ENCODE data around the gene LOC101059915.
"Not testable (repeated sequence)": the region's sequence is repeated elsewhere in the genome, so short reads cannot be mapped to it uniquely, and the experiment has no call there.

LOC101059915 gene

GRCh38 chrX:71638409-71638808 lies 28.9 kb upstream of the LOC101059915 start:
- no peak for DNase-seq (ENCODE audit: low read depth in 2 of 3, low spot score in 2 of 3)

GRCh38 chrX:71640002-71640401 lies 27.3 kb upstream of the LOC101059915 start:
- no peak for DNase-seq (ENCODE audit: low read depth in 2 of 3, low spot score in 2 of 3)

GRCh38 chrX:71644406-71644805 lies 22.9 kb upstream of the LOC101059915 start:
- DNase-seq (ENCODE audit: low read depth in 2 of 3, low spot score in 2 of 3): not testable (repeated sequence)

- peak in 1 of 3 donors; percentile 35 for DNase-seq (ENCODE audit: low read depth in 2 of 3, low spot score in 2 of 3)
Measured at GRCh38 chrX:71650333-71650969, 16.9 kb upstream of the LOC101059915 start.

GRCh38 chrX:71652405-71652804 lies 14.9 kb upstream of the LOC101059915 start:
- DNase-seq (ENCODE audit: low read depth in 2 of 3, low spot score in 2 of 3): peak; percentile 21 to 73 (median 40)

DNA sequence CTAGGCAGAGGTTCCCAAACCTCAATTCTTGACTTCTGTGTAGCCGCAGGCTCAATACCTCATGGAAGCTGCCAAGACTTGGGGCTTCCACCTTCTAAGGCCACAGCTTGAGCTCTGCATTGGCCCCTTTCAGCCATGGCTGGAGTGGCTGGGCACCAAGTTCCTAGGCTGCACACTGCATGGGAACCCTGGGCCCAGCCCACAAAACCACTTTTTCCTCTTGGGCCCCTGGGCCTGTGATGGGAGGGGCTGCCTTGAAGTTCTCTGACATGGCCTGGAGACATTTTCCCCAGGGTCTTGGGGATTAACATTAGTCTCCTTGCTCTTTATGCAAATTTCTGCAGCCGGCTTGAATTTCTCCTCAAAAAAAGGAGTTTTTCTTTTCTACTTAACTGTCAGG lies 14.0 kb upstream of the LOC101059915 start:
- no peak for DNase-seq (ENCODE audit: low read depth in 2 of 3, low spot score in 2 of 3)

GRCh38 chrX:71657267-71657666 lies 10.1 kb upstream of the LOC101059915 start:
- DNase-seq (ENCODE audit: low read depth in 2 of 3, low spot score in 2 of 3): no peak

GRCh38 chrX:71659342-71659741 lies 8.0 kb upstream of the LOC101059915 start:
- DNase-seq (ENCODE audit: low read depth in 2 of 3, low spot score in 2 of 3): no peak

DNA sequence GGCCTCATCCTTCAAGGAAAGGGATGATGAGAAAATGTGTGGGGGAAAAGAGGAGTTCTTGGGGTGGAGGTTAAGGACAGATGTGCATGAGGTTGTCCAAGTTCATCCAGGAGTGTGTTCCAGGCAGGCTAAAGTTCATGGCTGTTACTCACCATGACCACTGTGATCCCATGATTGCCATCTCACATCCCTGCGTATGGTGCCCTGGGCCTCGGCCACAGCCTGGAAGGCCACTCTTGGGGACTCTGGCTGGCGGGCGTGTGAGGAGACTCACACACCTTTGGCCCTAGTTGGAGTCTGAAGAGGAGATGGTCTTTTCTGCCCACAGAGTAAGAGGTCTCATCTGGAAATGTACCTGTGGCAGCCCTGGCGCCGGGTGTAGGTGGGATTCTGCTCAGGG lies 7.4 kb upstream of the LOC101059915 start:
- DNase-seq (ENCODE audit: low read depth in 2 of 3, low spot score in 2 of 3): no peak

GRCh38 chrX:71660562-71661416 lies 6.6 kb upstream of the LOC101059915 start:
- DNase-seq (ENCODE audit: low read depth in 2 of 3, low spot score in 2 of 3): no peak

DNA sequence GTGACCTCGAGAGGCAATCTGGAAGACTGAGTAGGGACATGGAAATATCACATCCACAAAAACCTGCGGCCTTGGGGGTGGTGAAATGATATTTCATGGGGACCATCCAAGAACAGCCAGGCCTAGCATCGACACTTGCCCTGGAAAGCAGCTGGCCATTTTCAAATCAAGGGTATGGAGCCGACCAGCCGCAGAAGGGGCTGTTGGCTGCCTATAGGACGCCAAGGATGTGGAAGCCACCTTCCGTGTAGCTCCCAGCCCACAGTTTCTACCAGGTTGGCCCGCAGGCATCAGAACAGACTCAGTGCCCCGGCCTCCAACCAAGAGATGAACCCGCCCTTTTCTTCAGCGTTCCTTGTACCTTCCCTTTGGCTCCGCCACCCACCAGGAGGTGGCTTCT lies 5.4 kb upstream of the LOC101059915 start:
- no peak for DNase-seq (ENCODE audit: low read depth in 2 of 3, low spot score in 2 of 3)

GRCh38 chrX:71662654-71663053 lies 4.7 kb upstream of the LOC101059915 start:
- DNase-seq (ENCODE audit: low read depth in 2 of 3, low spot score in 2 of 3): not testable (repeated sequence)

GRCh38 chrX:71663238-71663637 lies 4.1 kb upstream of the LOC101059915 start:
- not testable (repeated sequence) for DNase-seq (ENCODE audit: low read depth in 2 of 3, low spot score in 2 of 3)

- peak in 1 of 3 donors; percentile 27 for DNase-seq (ENCODE audit: low read depth in 2 of 3, low spot score in 2 of 3)
Measured at GRCh38 chrX:71664202-71664601, 3.1 kb upstream of the LOC101059915 start.

DNA sequence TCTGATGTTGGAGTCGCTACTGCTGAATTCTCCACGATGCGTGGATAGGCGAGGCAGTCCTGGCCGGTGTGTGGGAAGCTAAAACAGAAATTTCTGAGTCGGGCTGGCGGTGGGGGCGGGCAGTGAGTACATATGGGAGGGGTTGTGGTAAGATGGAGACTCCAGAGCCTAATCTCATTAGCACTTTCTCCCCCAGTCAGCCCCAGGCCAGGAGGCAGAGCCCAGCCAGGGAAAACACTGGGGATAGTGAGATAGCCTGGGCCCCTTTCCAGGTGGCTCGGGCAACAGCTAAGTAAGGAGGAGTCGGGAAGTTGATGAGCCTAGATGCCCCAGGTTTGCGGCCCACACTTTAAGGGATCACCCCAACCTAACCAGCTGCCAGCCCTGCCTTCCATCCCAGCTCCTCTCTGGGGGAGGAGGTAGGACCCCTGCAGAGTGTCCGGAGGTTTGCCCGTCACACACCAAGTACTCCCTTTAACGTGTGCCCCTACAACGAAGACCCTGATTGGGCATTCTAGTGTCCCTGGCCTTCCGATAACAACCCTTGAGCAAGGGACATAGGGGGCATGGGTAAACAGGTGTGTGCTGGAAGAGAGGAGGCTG lies 2.4 kb upstream of the LOC101059915 start:
- no peak for DNase-seq (ENCODE audit: low read depth in 2 of 3, low spot score in 2 of 3)

DNA sequence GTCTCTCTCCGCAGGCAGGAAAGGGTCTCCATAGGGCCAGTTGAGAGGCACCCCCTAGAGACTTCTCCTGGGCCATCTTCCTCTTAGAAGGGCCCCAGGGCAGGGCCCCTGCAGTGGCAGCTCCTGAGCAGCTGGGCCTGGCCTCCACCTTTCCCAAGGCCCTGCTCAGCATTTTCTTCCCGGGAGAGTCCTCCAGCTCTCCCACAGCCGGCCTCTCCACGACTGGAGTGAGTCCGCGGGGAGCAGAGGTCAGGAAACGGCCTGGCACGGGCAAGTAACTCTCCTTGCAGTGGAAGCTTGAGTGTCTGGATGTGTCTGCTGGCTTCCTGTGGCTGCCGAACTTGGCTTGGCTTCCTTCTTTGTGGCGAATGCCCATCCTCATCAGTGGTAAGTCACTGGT lies 1.6 kb upstream of the LOC101059915 start:
- no peak for DNase-seq (ENCODE audit: low read depth in 2 of 3, low spot score in 2 of 3)

DNA sequence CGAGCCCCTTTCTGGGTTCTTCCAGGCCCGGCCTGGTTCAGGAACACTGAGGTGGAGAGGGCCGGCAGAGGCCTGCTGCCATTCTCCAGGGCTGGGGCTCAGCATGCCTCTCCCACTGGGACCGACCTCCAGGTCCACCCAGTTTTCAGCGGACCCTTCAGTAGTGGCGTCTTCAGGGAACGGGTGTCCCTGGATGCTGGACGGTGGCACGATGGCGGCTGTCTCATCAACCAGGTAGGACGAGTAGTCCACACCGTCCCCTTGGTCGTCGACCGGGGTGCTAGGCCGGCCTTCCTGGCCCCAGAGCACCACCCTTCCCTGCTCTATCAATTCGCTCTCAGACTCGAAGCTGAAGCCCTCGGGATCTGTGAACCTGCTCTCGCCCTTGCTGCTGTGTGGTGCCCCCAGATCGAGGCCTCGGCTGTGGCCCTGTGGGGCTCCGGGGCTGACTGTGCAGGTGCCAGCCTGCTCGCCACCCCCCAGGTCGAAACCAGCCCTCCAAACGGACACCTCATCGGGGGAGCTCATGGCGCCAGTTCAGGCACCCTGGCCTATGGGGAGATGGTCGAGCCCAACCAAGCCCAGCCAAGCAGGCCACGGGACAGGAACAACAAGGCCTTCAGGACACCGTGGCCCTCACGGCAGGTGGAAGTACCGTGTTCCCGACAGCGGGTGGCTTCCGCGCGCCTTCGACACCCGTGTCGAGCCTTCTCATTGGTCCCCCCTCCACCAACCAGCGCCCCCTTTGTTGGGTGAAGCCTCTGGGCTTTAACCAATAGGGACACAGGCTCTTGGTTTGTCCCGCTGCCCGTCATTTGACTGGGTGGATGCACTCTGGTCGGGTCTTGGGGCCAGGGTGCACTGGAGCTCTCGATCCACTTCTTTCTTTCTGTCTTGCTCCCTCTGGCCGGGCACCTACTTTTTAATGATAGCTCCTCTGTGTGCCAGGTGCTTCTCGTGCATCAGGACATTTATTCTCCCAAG lies 814 bp upstream of the LOC101059915 start:
- no peak for DNase-seq (ENCODE audit: low read depth in 2 of 3, low spot score in 2 of 3)

DNA sequence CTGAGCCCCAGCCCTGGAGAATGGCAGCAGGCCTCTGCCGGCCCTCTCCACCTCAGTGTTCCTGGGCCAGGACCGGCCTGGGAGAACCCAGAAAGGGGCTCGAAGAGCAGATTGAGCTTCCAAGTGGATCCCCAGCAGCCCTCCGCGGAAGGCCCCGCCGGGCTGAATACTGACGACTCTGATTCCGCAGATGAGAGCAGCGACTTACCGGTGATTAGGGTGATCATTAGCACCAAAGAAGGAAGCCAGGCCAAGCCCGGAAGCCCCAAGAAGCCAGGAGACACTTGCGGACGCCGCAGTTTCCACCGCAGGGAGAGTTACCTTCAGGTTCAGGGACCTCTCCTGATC lies 876 bp downstream of the LOC101059915 start:
- no peak for DNase-seq (ENCODE audit: low read depth in 2 of 3, low spot score in 2 of 3)

DNA sequence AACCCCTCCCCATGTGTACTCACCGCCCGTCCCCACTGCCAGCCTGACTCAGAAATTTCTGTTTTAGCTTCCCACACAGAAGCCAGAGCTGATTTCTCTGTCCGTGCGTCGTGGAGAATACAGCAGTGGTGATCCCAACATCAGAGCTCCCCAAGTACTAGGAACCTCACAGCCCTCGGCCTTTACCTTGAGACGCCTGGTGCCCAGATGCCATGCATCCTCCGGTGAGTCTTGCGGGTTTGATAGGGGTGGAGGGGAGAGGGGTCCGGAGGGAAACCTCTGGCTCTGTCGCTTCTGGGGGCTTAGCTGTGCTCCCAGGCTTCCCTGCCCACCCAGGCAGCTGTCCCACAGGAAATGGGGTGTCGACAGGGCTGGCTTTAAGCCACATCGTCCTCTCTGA lies 2.1 kb downstream of the LOC101059915 start:
- DNase-seq (ENCODE audit: low read depth in 2 of 3, low spot score in 2 of 3): no peak

GRCh38 chrX:71669947-71670346 lies 2.6 kb downstream of the LOC101059915 start:
- peak in 1 of 3 donors; percentile 42 for DNase-seq (ENCODE audit: low read depth in 2 of 3, low spot score in 2 of 3)

Data from hematopoietic multipotent progenitor cell (in vitro differentiated cells).